Nephron progenitor cell (in vitro differentiated cells): ENCODE measurements around the gene CKAP2.
"Not testable (repeated sequence)": the region's sequence is repeated elsewhere in the genome, so short reads cannot be mapped to it uniquely, and the experiment has no call there.

Experiments
- DNase-seq: peaks from one replicate; pipeline ENCODE4 v3.0.0; 2021
- H3K27ac Mint-ChIP-seq: 2 replicates; pipeline ENCODE4 v1.8.0; 2021; ENCODE audit warnings: mild to moderate bottlenecking, moderate library complexity, mixed read lengths
- H3K27me3 Mint-ChIP-seq: 2 replicates; pipeline ENCODE4 v1.8.0; 2021; ENCODE audit warnings: mild to moderate bottlenecking, low read depth, mixed read lengths; ENCODE audit not compliant: poor library complexity
- H3K36me3 Mint-ChIP-seq: 2 replicates; pipeline ENCODE4 v1.8.0; 2021; ENCODE audit warnings: low read depth, mixed read lengths
- H3K4me1 Mint-ChIP-seq: 2 replicates; pipeline ENCODE4 v1.8.0; 2021; ENCODE audit warnings: mixed read lengths
- H3K4me3 Mint-ChIP-seq: 2 replicates; pipeline ENCODE4 v1.8.0; 2021; ENCODE audit warnings: mild to moderate bottlenecking, moderate library complexity, mixed read lengths
- H3K9me3 Mint-ChIP-seq: 2 replicates; pipeline ENCODE4 v1.8.0; 2021; ENCODE audit warnings: mild to moderate bottlenecking, moderate library complexity, mixed read lengths
- CTCF ChIP-seq: fragments of 200-600 bp; sonication (generic); IDR thresholded peaks from 2 replicates; pipeline ENCODE4 v1.5.0; 2021; ENCODE audit warnings: antibody characterized with exemption

The CKAP2 gene

GRCh38 chr13:52455677-52456041, 381 bp downstream of the CKAP2 start:
- peak overlapping the region; percentile 92 for H3K27ac Mint-ChIP-seq
- DNase-seq, result peak; percentile 95
- peak overlapping the region; percentile 88 for H3K4me3 Mint-ChIP-seq
- peaks cover 59% of the 10 kb centered on the region for H3K4me1 Mint-ChIP-seq
- peaks cover 44% of the 10 kb centered on the region for H3K36me3 Mint-ChIP-seq
- no peaks in the 10 kb centered on the region for H3K9me3 Mint-ChIP-seq
- peaks cover 8% of the 10 kb centered on the region for H3K27me3 Mint-ChIP-seq
- no peak for TF ChIP-seq CTCF

DNA sequence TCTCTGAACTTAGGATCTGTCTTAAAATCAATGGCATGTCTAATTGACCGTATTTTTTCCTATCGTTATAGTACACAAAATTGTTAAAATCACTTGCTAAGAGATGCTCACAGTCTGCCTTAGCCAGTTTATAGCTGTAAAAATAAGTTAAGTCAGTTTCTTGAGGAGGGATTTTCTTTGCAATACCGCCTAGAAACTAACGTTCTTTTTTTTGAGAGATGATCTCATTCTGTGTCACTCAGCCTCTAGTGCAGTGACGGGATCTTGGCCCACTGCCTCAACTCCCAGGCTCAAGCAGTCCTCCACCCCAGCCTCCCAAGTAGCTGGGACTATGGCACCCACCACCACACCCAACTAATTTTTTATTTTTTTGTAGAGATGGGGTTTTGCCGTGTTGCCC, 4.4 kb downstream of the CKAP2 start:
- H3K36me3 Mint-ChIP-seq, result peaks cover 79% of the 10 kb centered on the region
- H3K27ac Mint-ChIP-seq, result no peak overlapping the region
- DNase-seq, result no peak
- no peak for TF ChIP-seq CTCF
- H3K9me3 Mint-ChIP-seq, result no peaks in the 10 kb centered on the region
- peaks cover 8% of the 10 kb centered on the region for H3K27me3 Mint-ChIP-seq
- H3K4me3 Mint-ChIP-seq, result no peak overlapping the region
- H3K4me1 Mint-ChIP-seq, result peaks cover 52% of the 10 kb centered on the region

DNA sequence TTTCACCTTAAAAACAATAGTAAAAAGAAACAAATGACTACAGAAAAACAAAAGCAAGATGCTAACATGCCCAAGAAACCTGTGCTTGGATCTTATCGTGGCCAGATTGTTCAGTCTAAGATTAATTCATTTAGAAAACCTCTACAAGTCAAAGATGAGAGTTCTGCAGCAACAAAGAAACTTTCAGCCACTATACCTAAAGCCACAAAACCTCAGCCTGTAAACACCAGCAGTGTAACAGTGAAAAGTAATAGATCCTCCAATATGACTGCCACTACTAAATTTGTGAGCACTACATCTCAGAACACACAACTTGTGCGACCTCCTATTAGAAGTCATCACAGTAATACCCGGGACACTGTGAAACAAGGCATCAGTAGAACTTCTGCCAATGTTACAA, 6.0 kb downstream of the CKAP2 start:
- Mint-ChIP-seq H3K4me3 (peak overlapping the region; percentile 23), H3K36me3 (peaks cover 90% of the 10 kb centered on the region), H3K4me1 (peaks cover 42% of the 10 kb centered on the region), H3K27ac (peak overlapping the region; percentile 81), H3K27me3 (no peaks in the 10 kb centered on the region), H3K9me3 (no peaks in the 10 kb centered on the region)
- no peak for DNase-seq
- TF ChIP-seq CTCF, result no peak

DNA sequence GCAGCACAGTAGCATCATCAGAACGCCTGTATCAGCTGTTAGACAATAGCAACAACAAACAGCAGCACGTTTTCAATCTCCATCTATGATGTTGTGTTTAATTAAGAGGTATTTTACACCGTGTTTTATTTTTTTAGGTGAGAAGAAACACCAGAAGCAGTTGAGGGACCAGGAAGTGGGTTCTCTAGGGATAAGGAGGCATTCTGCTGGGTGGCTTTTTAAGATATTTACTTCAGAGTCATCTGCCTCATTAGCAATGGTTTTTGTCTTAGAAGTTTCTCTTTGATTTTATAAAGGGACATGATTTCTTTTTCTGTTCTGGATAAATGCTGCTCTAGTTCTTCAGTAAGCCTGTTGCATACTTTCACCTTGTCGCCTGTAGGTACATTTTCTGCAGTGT, 8.2 kb downstream of the CKAP2 start:
- H3K4me1 Mint-ChIP-seq, result peaks cover 20% of the 10 kb centered on the region
- H3K4me3 Mint-ChIP-seq, result no peak overlapping the region
- H3K36me3 Mint-ChIP-seq, result peaks cover 91% of the 10 kb centered on the region
- no peak overlapping the region for H3K27ac Mint-ChIP-seq
- DNase-seq, result no peak
- H3K27me3 Mint-ChIP-seq, result no peaks in the 10 kb centered on the region
- no peak for TF ChIP-seq CTCF
- peaks cover 10% of the 10 kb centered on the region for H3K9me3 Mint-ChIP-seq

GRCh38 chr13:52468487-52468886, 13.2 kb downstream of the CKAP2 start:
- not testable (repeated sequence) for H3K27me3 Mint-ChIP-seq, H3K4me3 Mint-ChIP-seq, H3K4me1 Mint-ChIP-seq, DNase-seq
- Mint-ChIP-seq H3K27ac (peak overlapping the region; percentile 74), H3K36me3 (peaks cover 90% of the 10 kb centered on the region), H3K9me3 (peaks cover 11% of the 10 kb centered on the region)

DNA sequence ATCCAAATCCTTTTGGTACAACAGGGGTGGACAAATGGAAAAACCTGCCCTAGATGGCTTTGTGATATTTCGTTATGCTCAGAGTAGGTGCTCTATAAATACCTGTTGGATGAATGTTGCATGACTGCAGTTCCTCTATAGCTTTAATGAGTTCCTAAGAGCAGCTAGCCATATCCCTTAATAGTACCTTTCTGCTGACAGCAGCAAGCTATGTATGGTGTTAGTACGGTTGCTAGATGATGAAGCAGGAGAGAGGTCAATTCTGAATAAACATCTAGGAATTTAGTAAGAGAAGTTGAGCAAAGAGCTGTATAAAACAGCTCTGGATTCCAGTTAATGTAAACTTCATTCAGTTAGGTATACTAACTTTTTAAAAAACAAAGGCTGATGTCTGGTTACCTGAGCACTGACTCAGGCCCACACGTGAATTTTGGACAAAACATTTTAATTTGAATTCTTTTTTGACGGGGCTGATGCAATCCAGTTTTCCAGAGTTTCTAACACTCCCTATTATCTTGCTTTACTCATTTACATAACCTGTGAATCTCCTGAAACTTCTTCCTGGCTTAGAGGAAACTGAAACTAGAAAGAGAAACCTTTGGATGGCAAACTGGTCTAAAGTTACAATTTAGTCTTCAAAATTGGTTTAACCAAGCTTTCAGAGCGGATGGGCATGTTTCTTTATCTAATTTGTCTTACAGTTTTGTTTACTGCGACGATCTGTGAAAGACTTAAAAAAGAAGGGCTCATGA, 25.6 kb downstream of the CKAP2 start:
- H3K4me1 Mint-ChIP-seq, H3K27ac Mint-ChIP-seq, H3K27me3 Mint-ChIP-seq, H3K4me3 Mint-ChIP-seq, H3K9me3 Mint-ChIP-seq, DNase-seq: not testable (repeated sequence)
- H3K36me3 Mint-ChIP-seq, result peaks cover 17% of the 10 kb centered on the region

DNA sequence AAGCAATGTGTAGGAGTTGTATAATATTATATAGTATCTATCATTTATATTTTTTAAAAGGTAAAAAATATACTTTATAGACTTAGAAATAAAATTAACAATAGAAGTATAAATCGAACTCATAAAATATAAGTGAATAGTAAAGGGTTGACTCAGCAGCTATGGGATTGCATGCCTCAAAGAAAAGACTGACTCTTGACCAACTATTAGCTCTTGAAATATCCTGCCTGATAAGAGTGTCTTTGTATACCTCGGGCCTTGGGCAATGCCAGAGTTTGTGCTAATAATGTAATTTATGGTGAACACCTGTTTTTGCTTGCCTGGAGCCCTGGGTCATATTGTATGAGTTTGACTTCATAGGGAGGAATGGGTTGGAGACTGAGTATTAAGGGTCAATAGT, 31.8 kb downstream of the CKAP2 start:
- not testable (repeated sequence) for H3K9me3 Mint-ChIP-seq, H3K36me3 Mint-ChIP-seq, H3K4me1 Mint-ChIP-seq, H3K27me3 Mint-ChIP-seq, DNase-seq, H3K4me3 Mint-ChIP-seq, H3K27ac Mint-ChIP-seq

- H3K9me3 Mint-ChIP-seq, H3K4me1 Mint-ChIP-seq, H3K27ac Mint-ChIP-seq, H3K36me3 Mint-ChIP-seq, H3K27me3 Mint-ChIP-seq, DNase-seq, H3K4me3 Mint-ChIP-seq: not testable (repeated sequence)
Observed at GRCh38 chr13:52488763-52489162, 33.5 kb downstream of the CKAP2 start.

DNA sequence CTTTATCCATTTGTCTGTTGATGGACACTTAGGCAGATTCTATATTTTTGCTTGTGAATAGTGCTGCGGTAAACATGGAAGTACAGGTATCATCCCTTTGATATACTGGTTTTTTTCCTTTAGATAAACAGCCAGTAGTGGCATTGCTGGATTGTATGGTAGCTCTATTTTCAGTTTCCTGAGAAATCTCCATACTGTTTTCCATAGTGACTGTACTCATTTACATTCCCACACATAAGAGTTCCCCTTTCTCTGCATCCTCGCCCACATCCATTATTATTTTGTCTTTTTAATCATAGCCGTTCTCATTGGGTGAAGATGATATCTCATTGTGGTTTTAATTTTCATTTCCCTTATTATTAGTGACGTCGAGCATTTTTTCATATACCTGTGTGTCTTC, 35.7 kb downstream of the CKAP2 start:
- not testable (repeated sequence) for H3K4me3 Mint-ChIP-seq, DNase-seq, H3K36me3 Mint-ChIP-seq, H3K27ac Mint-ChIP-seq, H3K4me1 Mint-ChIP-seq, H3K27me3 Mint-ChIP-seq, H3K9me3 Mint-ChIP-seq

- H3K4me1 Mint-ChIP-seq, H3K27ac Mint-ChIP-seq, H3K9me3 Mint-ChIP-seq, H3K4me3 Mint-ChIP-seq, DNase-seq, H3K36me3 Mint-ChIP-seq, H3K27me3 Mint-ChIP-seq: not testable (repeated sequence)
Observed at GRCh38 chr13:52494241-52494640, 39.0 kb downstream of the CKAP2 start.

DNA sequence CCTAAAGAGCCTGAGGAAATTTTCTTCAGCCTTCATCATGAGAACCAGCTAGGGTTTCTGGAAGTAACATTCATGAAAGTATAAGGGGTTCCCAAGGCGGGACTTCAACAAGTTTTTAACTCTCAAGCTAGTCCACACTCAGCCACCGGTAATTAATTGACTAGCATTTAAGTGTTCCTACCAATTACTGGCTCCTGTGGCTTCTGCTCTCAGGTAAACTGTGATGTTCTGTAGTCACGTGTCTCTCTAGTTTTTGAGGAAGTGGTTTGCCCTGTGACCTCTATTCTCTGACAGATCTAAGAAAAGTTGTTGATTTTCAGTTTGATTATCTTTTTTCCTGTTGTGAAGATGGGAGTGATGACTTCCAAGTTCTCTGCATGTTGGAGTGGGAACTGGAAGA, 42.7 kb downstream of the CKAP2 start:
- not testable (repeated sequence) for H3K4me3 Mint-ChIP-seq, H3K4me1 Mint-ChIP-seq, DNase-seq, H3K27me3 Mint-ChIP-seq, H3K36me3 Mint-ChIP-seq, H3K27ac Mint-ChIP-seq
- peaks cover 12% of the 10 kb centered on the region for H3K9me3 Mint-ChIP-seq
